ENCODE measurements around the gene ZMYM1.

ZMYM1 gene

DNA sequence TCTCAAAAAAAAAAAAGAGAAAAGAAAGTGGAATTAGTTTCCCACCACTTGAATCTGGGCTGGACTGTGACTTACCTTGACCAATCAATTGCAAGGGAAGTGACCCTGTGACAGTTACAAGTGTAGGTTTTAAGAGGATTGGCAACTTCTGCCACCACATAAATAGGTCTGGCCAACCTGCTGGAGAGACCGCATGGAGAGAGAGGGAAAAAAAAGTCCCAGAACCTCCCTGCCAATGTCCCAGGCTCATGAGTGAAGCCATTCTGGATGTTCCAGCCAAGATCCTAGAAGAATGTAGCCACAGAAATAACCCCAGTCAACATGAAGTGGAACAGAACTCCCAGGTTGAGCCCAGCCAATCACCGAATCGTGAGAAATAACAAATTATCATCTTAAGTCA lies 35.7 kb upstream of the ZMYM1 start:
- TF ChIP-seq, protein P1, sequence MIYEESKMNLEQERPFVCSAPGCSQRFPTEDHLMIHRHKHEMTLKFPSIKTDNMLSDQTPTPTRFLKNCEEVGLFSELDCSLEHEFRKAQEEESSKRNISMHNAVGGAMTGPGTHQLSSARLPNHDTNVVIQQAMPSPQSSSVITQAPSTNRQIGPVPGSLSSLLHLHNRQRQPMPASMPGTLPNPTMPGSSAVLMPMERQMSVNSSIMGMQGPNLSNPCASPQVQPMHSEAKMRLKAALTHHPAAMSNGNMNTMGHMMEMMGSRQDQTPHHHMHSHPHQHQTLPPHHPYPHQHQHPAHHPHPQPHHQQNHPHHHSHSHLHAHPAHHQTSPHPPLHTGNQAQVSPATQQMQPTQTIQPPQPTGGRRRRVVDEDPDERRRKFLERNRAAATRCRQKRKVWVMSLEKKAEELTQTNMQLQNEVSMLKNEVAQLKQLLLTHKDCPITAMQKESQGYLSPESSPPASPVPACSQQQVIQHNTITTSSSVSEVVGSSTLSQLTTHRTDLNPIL (CRISPR knock-in tag; IDR thresholded peaks at IDR 0.05; ENCODE audit: low read depth), result no peak
- no peak for TF ChIP-seq CSDC2 (CRISPR knock-in tag; IDR thresholded peaks at IDR 0.05)
- no peak for TF ChIP-seq ZNF8 (CRISPR knock-in tag; IDR thresholded peaks at IDR 0.05)
- TF ChIP-seq, protein P2, sequence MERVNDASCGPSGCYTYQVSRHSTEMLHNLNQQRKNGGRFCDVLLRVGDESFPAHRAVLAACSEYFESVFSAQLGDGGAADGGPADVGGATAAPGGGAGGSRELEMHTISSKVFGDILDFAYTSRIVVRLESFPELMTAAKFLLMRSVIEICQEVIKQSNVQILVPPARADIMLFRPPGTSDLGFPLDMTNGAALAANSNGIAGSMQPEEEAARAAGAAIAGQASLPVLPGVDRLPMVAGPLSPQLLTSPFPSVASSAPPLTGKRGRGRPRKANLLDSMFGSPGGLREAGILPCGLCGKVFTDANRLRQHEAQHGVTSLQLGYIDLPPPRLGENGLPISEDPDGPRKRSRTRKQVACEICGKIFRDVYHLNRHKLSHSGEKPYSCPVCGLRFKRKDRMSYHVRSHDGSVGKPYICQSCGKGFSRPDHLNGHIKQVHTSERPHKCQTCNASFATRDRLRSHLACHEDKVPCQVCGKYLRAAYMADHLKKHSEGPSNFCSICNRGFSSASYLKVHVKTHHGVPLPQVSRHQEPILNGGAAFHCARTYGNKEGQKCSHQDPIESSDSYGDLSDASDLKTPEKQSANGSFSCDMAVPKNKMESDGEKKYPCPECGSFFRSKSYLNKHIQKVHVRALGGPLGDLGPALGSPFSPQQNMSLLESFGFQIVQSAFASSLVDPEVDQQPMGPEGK (CRISPR knock-in tag; IDR thresholded peaks at IDR 0.05; ENCODE audit: borderline replicate concordance), result no peak
- no peak for ATAC-seq

DNA sequence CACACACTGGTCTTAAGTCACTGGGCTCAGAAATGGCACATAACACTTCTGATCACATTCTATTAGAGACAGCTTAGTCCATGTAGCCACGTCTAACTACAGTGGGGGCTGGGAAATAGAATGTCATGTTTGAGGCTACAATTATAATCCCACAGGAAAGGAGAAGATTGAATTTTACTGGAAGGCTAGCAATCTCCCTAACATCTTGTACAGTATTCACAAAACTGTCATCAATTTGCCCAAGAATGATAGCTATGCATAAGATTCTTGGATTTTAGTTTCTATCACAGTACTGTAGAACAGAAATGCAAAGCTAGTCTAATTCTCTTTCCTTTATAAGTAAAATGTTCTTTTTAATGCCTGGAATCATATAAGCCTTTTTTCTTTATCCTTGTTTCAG lies 34.8 kb upstream of the ZMYM1 start:
- TF ChIP-seq RARB (CRISPR knock-in tag; IDR thresholded peaks at IDR 0.05), result no peak
- TF ChIP-seq, protein P3, sequence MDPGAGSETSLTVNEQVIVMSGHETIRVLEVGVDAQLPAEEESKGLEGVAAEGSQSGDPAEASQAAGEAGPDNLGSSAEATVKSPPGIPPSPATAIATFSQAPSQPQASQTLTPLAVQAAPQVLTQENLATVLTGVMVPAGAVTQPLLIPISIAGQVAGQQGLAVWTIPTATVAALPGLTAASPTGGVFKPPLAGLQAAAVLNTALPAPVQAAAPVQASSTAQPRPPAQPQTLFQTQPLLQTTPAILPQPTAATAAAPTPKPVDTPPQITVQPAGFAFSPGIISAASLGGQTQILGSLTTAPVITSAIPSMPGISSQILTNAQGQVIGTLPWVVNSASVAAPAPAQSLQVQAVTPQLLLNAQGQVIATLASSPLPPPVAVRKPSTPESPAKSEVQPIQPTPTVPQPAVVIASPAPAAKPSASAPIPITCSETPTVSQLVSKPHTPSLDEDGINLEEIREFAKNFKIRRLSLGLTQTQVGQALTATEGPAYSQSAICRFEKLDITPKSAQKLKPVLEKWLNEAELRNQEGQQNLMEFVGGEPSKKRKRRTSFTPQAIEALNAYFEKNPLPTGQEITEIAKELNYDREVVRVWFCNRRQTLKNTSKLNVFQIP (CRISPR knock-in tag; IDR thresholded peaks at IDR 0.05; ENCODE audit: borderline replicate concordance, low read depth), result no peak

DNA sequence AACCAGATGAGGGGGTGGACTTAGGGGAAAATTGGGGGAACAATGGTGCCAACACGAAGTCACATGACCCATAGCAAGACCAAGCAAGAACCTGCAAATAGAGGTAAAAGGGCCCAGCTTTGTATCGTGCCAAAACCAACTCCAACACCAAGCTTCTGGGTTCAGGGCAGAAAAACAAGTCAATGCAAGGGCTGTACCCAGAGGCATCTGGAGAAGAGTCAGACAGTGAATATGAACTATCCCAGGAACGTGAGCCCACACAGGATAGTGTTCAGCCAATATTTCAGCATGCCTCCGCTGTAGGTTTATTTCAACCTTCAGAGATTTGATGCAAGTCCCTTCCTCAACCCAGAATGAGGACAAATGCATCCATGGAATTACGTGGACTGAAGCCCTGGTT lies 32.5 kb upstream of the ZMYM1 start:
- TF ChIP-seq RARB (CRISPR knock-in tag; IDR thresholded peaks at IDR 0.05) (no peak), ZFP3 (CRISPR knock-in tag; IDR thresholded peaks at IDR 0.05) (no peak), PPARA (CRISPR knock-in tag; IDR thresholded peaks at IDR 0.05; ENCODE audit: borderline replicate concordance) (no peak), ARNTL (CRISPR knock-in tag; IDR thresholded peaks at IDR 0.05; ENCODE audit: borderline replicate concordance, low read depth) (no peak), TCF4 (CRISPR knock-in tag; IDR thresholded peaks at IDR 0.05; ENCODE audit: borderline replicate concordance) (no peak), ZNF70 (CRISPR knock-in tag; IDR thresholded peaks at IDR 0.05) (no peak), GLIS3 (CRISPR knock-in tag; IDR thresholded peaks at IDR 0.05) (no peak), BACH2 (CRISPR knock-in tag; IDR thresholded peaks at IDR 0.05; ENCODE audit: borderline replicate concordance) (no peak), ZC3H10 (CRISPR knock-in tag; IDR thresholded peaks at IDR 0.05) (no peak), CSDC2 (CRISPR knock-in tag; IDR thresholded peaks at IDR 0.05) (no peak), ISL1 (CRISPR knock-in tag; IDR thresholded peaks at IDR 0.05) (no peak), OSR1 (CRISPR knock-in tag; IDR thresholded peaks at IDR 0.05) (no peak)
- TF ChIP-seq, protein P1 (CRISPR knock-in tag; IDR thresholded peaks at IDR 0.05; ENCODE audit: low read depth), result no peak
- TF ChIP-seq, protein P3 (CRISPR knock-in tag; IDR thresholded peaks at IDR 0.05; ENCODE audit: borderline replicate concordance, low read depth), result no peak
- TF ChIP-seq, protein P2 (CRISPR knock-in tag; IDR thresholded peaks at IDR 0.05; ENCODE audit: borderline replicate concordance), result no peak
- TF ChIP-seq, protein P4, sequence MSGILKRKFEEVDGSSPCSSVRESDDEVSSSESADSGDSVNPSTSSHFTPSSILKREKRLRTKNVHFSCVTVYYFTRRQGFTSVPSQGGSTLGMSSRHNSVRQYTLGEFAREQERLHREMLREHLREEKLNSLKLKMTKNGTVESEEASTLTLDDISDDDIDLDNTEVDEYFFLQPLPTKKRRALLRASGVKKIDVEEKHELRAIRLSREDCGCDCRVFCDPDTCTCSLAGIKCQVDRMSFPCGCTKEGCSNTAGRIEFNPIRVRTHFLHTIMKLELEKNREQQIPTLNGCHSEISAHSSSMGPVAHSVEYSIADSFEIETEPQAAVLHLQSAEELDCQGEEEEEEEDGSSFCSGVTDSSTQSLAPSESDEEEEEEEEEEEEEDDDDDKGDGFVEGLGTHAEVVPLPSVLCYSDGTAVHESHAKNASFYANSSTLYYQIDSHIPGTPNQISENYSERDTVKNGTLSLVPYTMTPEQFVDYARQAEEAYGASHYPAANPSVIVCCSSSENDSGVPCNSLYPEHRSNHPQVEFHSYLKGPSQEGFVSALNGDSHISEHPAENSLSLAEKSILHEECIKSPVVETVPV (CRISPR knock-in tag; IDR thresholded peaks at IDR 0.05), result no peak
- TF ChIP-seq, protein P5, sequence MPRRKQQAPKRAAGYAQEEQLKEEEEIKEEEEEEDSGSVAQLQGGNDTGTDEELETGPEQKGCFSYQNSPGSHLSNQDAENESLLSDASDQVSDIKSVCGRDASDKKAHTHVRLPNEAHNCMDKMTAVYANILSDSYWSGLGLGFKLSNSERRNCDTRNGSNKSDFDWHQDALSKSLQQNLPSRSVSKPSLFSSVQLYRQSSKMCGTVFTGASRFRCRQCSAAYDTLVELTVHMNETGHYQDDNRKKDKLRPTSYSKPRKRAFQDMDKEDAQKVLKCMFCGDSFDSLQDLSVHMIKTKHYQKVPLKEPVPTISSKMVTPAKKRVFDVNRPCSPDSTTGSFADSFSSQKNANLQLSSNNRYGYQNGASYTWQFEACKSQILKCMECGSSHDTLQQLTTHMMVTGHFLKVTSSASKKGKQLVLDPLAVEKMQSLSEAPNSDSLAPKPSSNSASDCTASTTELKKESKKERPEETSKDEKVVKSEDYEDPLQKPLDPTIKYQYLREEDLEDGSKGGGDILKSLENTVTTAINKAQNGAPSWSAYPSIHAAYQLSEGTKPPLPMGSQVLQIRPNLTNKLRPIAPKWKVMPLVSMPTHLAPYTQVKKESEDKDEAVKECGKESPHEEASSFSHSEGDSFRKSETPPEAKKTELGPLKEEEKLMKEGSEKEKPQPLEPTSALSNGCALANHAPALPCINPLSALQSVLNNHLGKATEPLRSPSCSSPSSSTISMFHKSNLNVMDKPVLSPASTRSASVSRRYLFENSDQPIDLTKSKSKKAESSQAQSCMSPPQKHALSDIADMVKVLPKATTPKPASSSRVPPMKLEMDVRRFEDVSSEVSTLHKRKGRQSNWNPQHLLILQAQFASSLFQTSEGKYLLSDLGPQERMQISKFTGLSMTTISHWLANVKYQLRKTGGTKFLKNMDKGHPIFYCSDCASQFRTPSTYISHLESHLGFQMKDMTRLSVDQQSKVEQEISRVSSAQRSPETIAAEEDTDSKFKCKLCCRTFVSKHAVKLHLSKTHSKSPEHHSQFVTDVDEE (CRISPR knock-in tag; IDR thresholded peaks at IDR 0.05), result no peak
- no peak for ATAC-seq

More for the DNA sequence above, 34.8 kb upstream of the ZMYM1 start:
- ATAC-seq, result no peak
